ENCODE data around the gene DHX8. TPM values are rescaled to one million over a fixed set of nuclear protein-coding genes. Genes with fewer than 3 reads are reported as not detected.

DHX8 gene
- total and polyA plus RNA-seq, 2 experiments from 2014 or later: 16.4 to 30.7 TPM

DNA sequence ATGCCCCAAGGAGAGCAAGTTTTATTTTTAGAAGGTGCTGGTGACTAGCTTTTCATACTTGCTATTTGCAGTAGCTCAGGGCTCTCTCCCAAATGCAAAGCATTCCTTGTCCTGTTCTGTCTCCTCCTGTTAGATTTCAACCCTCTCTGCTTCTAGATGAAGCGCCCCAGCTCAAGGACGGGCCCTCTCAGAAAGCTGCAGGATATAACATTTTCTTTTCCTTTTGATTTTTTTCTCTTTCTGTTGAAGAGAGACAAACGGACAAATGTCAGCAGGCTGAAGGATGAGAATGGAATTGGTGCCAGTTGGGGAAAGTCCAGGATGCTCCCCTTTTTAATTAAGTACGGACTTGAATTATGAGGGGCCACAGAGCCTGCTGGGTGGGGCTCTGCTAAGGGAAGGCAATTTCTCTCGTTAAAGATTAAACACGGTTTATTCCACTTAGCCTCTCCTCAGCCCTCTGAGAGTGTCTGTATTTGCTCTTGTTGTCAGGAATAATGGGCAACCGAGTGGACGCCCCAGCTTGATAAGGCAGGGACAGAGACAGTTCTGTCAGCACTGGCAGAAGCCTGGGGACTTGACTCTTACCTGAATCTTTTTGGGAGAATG, 68.6 kb downstream of the DHX8 start:
- Histone ChIP-seq H3K4me3 (no peak overlapping the region), H3K4me1 (ENCODE audit: low read depth) (peaks cover 19% of the 10 kb centered on the region), H3K36me3 (no peaks in the 10 kb centered on the region), H3K27me3 (peaks cover 10% of the 10 kb centered on the region), H3K27ac (peak overlapping the region; percentile 82), H3K9me3 (ENCODE audit: low read depth) (no peaks in the 10 kb centered on the region)
- DNase-seq (ENCODE audit: low read depth in 1 of 2, low spot score in 1 of 2): peak in 1 of 2 donors; percentile 59
- TF ChIP-seq, protein P1, sequence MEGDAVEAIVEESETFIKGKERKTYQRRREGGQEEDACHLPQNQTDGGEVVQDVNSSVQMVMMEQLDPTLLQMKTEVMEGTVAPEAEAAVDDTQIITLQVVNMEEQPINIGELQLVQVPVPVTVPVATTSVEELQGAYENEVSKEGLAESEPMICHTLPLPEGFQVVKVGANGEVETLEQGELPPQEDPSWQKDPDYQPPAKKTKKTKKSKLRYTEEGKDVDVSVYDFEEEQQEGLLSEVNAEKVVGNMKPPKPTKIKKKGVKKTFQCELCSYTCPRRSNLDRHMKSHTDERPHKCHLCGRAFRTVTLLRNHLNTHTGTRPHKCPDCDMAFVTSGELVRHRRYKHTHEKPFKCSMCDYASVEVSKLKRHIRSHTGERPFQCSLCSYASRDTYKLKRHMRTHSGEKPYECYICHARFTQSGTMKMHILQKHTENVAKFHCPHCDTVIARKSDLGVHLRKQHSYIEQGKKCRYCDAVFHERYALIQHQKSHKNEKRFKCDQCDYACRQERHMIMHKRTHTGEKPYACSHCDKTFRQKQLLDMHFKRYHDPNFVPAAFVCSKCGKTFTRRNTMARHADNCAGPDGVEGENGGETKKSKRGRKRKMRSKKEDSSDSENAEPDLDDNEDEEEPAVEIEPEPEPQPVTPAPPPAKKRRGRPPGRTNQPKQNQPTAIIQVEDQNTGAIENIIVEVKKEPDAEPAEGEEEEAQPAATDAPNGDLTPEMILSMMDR (IDR thresholded peaks at IDR 0.05; ENCODE audit: low read depth, low read length): no peak

DNA sequence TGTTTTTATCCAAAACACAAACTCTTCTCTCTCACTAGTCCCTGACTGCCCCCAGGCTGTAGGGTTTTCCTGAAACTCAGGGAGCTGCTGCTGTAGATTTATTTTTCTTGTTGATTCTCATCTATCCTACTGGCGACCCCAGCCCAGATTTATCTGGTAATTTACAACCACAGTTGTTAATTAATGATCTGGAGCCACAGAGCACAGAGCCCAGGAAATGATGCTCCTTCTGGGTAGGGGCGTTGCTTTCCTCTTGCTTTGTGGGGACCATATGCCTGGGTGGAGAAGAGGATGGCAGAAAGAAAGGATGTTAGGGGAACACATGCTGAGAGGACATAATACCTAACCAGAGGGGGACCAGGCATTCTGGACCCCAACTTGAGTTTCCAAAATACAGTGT, 69.8 kb downstream of the DHX8 start:
- H3K4me1 ChIP-seq (ENCODE audit: low read depth): peaks cover 19% of the 10 kb centered on the region
- H3K27me3 ChIP-seq: no peaks in the 10 kb centered on the region
- H3K4me3 ChIP-seq: no peak overlapping the region
- no peak overlapping the region for H3K27ac ChIP-seq
- H3K9me3 ChIP-seq (ENCODE audit: low read depth): no peaks in the 10 kb centered on the region
- TF ChIP-seq, protein P1 (IDR thresholded peaks at IDR 0.05; ENCODE audit: low read depth, low read length): no peak
- no peaks in the 10 kb centered on the region for H3K36me3 ChIP-seq
- DNase-seq (ENCODE audit: low read depth in 1 of 2, low spot score in 1 of 2): no peak

DNA sequence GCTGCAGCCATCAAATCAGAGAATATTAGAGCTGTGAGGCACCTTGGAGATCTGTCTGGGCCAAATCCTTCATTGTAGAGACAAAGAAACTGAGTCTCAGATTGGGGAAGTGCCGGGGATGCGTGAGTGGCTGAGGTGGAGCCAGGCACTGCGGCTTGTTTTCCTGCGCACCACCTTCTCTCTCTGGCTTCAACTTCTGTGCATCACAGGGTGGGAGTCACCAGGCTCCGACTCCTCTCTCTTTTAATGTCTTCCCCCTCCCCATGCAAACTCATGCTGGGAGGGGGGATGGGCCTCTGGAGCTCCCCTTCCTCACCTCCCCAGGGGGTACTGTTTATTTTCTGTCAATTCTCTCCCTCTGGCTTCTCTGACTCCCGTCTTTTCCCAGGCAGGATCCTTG, 71.1 kb downstream of the DHX8 start:
- TF ChIP-seq, protein P1 (IDR thresholded peaks at IDR 0.05; ENCODE audit: low read depth, low read length): no peak
- Histone ChIP-seq H3K4me1 (ENCODE audit: low read depth) (peaks cover 19% of the 10 kb centered on the region), H3K27ac (no peak overlapping the region), H3K9me3 (ENCODE audit: low read depth) (no peaks in the 10 kb centered on the region), H3K4me3 (no peak overlapping the region), H3K27me3 (no peaks in the 10 kb centered on the region), H3K36me3 (no peaks in the 10 kb centered on the region)
- DNase-seq (ENCODE audit: low read depth in 1 of 2, low spot score in 1 of 2): no peak

DNA sequence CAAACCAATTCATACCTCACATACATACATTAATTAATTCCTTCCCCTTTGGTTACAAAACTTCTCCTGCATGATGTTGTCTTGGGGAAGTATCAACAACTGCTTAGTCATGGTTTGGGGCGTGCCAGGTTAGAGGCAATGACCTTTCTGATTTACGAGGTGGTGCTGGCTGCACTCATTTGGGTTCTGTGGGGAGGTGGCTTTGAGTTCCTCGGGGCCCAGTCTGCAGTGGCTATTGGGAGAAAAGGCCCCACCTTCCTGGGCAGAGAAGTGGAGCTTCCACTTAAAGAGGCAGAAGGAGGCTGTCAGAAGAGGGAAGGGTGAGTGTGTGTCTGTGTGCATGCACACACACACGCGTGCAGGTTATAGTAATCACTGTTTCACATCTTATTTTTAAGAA, 72.5 kb downstream of the DHX8 start:
- H3K4me1 ChIP-seq (ENCODE audit: low read depth): peaks cover 19% of the 10 kb centered on the region
- peak in 1 of 2 donors; percentile 32 for DNase-seq (ENCODE audit: low read depth in 1 of 2, low spot score in 1 of 2)

DNA sequence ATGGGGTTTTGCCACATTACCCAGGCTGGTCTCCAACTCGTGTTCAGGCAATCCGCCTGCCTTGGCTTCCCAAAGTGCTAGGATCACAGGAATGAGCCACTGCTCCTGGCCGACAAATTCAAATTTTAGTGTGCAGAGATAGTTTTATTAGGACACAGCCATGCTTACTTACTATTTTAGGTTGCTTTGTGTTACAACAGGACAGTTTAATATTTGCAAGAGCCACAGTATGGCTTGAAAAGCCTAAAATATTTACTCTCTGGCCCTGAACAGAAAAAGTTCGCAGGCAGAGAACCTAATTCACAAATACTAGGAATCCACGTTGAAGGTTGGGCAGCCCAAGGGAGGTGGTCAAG, 75.0 kb downstream of the DHX8 start:
- Histone ChIP-seq H3K4me3 (no peak overlapping the region), H3K36me3 (no peaks in the 10 kb centered on the region), H3K27ac (no peak overlapping the region), H3K27me3 (no peaks in the 10 kb centered on the region), H3K9me3 (ENCODE audit: low read depth) (no peaks in the 10 kb centered on the region), H3K4me1 (ENCODE audit: low read depth) (peaks cover 18% of the 10 kb centered on the region)
- DNase-seq (ENCODE audit: low read depth in 1 of 2, low spot score in 1 of 2): no peak
- TF ChIP-seq, protein P1 (IDR thresholded peaks at IDR 0.05; ENCODE audit: low read depth, low read length): no peak

More for the DNA sequence above, 72.5 kb downstream of the DHX8 start:
- Histone ChIP-seq H3K4me3 (no peak overlapping the region), H3K27ac (no peak overlapping the region), H3K27me3 (no peaks in the 10 kb centered on the region), H3K36me3 (no peaks in the 10 kb centered on the region), H3K9me3 (ENCODE audit: low read depth) (no peaks in the 10 kb centered on the region)
- TF ChIP-seq, protein P1 (IDR thresholded peaks at IDR 0.05; ENCODE audit: low read depth, low read length): no peak
